Kidney epithelial cell (primary cell): ENCODE measurements around the gene RILPL2. TPM values are rescaled to one million over a fixed set of nuclear protein-coding genes. Genes with fewer than 3 reads are reported as not detected.

Experiments
- DNase-seq: peaks from one replicate; pipeline ENCODE4 v3.0.0-alpha.2; 2010; ENCODE audit warnings: low read depth
- H3K27me3 ChIP-seq: 2 replicates; pipeline ENCODE4 v1.6.0; 2011; ENCODE audit warnings: low read length; ENCODE audit not compliant: control insufficient read depth, insufficient read depth
- H3K36me3 ChIP-seq: 2 replicates; pipeline ENCODE4 v1.5.1; 2011; ENCODE audit warnings: low read length; ENCODE audit not compliant: control insufficient read depth, insufficient read depth
- H3K4me3 ChIP-seq: 2 replicates; pipeline ENCODE4 v1.5.1; 2011; ENCODE audit warnings: low read depth, mild to moderate bottlenecking, control low read depth, low read length
- total RNA-seq: library from RNA; depleted of rRNA; stranded (reverse); fragments of >200 nt; gene quantifications from 2 replicates; pipeline ENCODE4 v1.2.3, GENCODE V29; 2015
- TF ChIP-seq, protein P1 (sequence below): IDR thresholded peaks from 2 replicates; pipeline ENCODE4 v1.5.1; 2011; ENCODE audit warnings: mild to moderate bottlenecking, moderate library complexity, low read length, control low read depth, inconsistent platforms; ENCODE audit not compliant: insufficient read depth, poor library complexity, severe bottlenecking

Gene RILPL2
- total RNA-seq, 1 donor from 2014 or later, result 4.2 TPM

DNA sequence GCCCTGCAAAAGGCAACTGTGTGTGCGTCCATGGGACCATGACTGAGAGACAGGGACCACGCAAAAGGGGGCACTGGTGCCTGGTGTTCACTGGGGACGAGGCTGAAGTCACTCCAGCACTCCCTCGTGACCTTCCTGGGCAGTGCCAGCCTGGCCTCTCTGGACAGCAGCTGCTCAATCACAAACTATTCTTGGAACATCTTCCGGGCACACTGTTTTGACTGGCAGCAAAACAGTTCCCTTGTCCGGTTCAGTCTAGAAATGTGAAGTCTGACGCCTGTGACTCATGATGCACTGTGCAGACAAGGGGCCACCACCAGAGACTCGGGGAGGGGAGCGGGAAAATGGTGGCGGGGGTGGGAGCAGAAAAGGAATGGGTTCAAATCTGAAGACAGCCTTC, 42.3 kb upstream of the RILPL2 start:
- TF ChIP-seq, protein P1, sequence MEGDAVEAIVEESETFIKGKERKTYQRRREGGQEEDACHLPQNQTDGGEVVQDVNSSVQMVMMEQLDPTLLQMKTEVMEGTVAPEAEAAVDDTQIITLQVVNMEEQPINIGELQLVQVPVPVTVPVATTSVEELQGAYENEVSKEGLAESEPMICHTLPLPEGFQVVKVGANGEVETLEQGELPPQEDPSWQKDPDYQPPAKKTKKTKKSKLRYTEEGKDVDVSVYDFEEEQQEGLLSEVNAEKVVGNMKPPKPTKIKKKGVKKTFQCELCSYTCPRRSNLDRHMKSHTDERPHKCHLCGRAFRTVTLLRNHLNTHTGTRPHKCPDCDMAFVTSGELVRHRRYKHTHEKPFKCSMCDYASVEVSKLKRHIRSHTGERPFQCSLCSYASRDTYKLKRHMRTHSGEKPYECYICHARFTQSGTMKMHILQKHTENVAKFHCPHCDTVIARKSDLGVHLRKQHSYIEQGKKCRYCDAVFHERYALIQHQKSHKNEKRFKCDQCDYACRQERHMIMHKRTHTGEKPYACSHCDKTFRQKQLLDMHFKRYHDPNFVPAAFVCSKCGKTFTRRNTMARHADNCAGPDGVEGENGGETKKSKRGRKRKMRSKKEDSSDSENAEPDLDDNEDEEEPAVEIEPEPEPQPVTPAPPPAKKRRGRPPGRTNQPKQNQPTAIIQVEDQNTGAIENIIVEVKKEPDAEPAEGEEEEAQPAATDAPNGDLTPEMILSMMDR, result no peak
- Histone ChIP-seq H3K4me3 (no peak overlapping the region), H3K36me3 (no peaks in the 10 kb centered on the region), H3K27me3 (no peaks in the 10 kb centered on the region)
- no peak for DNase-seq

DNA sequence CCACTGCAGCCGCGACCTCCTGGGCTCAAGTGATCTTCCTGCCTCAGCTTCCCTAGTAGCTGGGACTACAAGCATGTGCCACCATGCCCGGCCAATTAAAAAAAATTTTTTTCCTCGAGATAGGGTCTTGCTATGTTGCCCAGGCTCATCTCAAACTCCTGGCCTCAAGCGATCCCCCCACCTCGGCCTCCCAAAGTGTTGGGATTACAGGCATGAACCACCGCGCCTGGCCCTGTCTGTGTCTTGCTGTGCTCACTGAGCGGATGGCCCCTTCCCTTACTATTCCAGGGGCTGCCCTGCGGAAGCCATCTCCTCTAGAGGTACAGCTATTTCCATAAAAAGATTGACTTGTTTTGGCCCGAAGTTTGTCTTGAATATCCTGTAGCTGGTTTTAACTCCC, 41.6 kb upstream of the RILPL2 start:
- Histone ChIP-seq H3K36me3 (no peaks in the 10 kb centered on the region), H3K4me3 (no peak overlapping the region), H3K27me3 (no peaks in the 10 kb centered on the region)
- TF ChIP-seq, protein P1, result no peak
- DNase-seq, result no peak

DNA sequence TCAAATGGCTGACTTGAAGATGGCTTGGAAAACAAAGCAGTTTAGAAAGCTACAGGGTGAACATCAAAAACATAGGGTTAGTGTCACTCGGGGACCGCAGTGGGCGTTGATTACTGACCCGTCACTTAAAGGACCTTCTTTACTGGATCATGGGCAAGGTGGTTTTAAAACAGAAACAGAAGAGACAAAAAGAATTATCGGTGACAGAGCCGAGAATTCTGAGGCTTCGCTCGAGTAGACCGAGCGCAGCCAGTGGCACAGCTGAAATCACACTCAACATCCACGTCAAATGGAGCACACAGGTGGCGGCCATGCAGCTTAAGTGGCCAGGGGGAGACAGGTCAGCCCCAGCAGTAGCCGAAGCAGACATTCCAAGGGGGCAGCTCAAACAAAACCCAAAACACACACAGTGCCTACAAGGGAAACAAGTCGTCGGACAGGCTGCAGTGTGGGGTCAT, 38.8 kb upstream of the RILPL2 start:
- TF ChIP-seq, protein P1, result no peak
- Histone ChIP-seq H3K4me3 (no peak overlapping the region), H3K27me3 (no peaks in the 10 kb centered on the region), H3K36me3 (peaks cover 2% of the 10 kb centered on the region)
- no peak for DNase-seq

DNA sequence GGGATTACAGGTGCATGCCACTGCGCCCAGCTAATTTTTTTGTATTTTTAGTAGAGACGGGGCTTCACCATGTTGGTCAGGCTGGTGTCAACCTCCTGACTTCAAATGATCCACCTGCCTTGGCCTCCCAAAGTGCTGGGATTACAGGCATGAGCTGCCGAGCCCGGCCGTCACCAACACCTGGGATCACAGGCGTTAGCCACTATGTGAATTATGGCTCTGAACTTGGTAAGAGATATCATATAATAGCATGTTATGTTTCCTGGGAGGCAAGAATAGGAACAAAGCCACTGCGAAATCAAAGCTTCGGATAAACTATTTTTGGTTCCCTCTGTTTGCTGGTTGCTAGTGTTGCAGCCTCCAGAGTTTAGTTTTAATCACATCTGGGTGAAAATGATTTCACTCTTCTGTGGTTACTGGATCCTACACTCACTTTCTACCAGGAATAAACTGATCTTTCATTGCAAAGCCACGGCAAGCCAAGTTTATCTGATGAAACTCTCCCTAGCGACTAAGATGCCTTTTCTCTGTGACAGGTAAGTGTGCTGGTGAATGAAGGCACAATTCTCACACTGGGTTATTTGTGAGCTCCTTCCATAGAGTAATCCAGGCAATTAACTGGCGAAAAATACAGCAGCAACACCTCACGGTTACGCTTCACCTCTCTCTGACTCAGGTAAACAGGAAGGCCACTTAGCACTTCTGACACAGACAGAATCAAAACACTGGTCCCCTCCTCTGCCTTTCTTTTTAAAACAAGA, 38.2 kb upstream of the RILPL2 start:
- TF ChIP-seq, protein P1, result no peak
- Histone ChIP-seq H3K36me3 (peaks cover 2% of the 10 kb centered on the region), H3K27me3 (no peaks in the 10 kb centered on the region), H3K4me3 (no peak overlapping the region)
- no peak for DNase-seq

DNA sequence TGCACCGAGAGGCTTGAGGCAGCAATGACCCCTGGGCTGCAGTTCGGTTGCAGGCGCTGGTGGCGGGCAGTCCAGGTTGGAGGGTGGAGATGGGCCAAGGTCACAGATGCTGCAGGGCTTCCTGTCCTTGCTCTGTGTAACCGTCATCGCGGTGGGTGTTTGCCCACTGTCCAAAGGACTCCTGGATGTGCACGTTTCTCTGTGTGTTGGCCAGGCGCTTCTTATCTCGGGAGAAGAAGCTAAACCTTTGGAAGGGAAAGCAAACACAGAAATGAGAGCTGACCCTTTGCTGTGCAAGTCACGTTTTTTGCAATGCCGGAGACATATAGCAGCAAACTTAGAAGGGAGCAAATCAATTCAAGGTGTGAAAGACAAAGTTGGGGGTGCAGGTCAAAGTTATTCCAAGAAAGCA, 36.0 kb upstream of the RILPL2 start:
- H3K36me3 ChIP-seq, result peaks cover 2% of the 10 kb centered on the region
- H3K27me3 ChIP-seq, result no peaks in the 10 kb centered on the region
- H3K4me3 ChIP-seq, result no peak overlapping the region
- TF ChIP-seq, protein P1, result no peak
- no peak for DNase-seq
